Naive B cell (primary cell): ENCODE measurements around the gene LYPD6B. TPM values are rescaled to one million over a fixed set of nuclear protein-coding genes. Genes with fewer than 3 reads are reported as not detected.
"Not testable (repeated sequence)": the region's sequence is repeated elsewhere in the genome, so short reads cannot be mapped to it uniquely, and the experiment has no call there.

ENCODE experiments used
- ATAC-seq, 2 donors: fragments of 150-1000 bp; cut with Tn5 transposase; 2 replicates each; pipeline ENCODE4 v1.10.0; 2021; ENCODE audit warnings: low read depth in 2 of 2, mild to moderate bottlenecking in 2 of 2, moderate library complexity in 2 of 2
- DNase-seq: peaks from one replicate; pipeline ENCODE4 v3.0.0; 2022
- H3K27ac Mint-ChIP-seq, 6 donors: one replicate each; pipeline ENCODE4 v1.8.0; 2020 to 2022; ENCODE audit warnings: mild to moderate bottlenecking in 6 of 6, mixed read lengths in 6 of 6, moderate library complexity in 5 of 6, inconsistent platforms in 2 of 6
- H3K27me3 Mint-ChIP-seq, 3 donors: one replicate each; pipeline ENCODE4 v1.8.0; 2021 to 2022; ENCODE audit warnings: mixed read lengths in 3 of 3, mild to moderate bottlenecking in 1 of 3
- H3K36me3 Mint-ChIP-seq, 2 donors: one replicate each; pipeline ENCODE4 v1.8.0; 2020 to 2022; ENCODE audit warnings: mixed read lengths in 2 of 2, inconsistent platforms in 1 of 2, mild to moderate bottlenecking in 1 of 2
- H3K4me1 Mint-ChIP-seq, 3 donors: one replicate each; pipeline ENCODE4 v1.8.0; 2020 to 2022; ENCODE audit warnings: mixed read lengths in 3 of 3, inconsistent platforms in 1 of 3, mild to moderate bottlenecking in 1 of 3, moderate library complexity in 1 of 3
- H3K4me3 Mint-ChIP-seq, 8 donors: one replicate each; pipeline ENCODE4 v1.8.0; 2020 to 2022; ENCODE audit warnings: mild to moderate bottlenecking in 8 of 8, mixed read lengths in 8 of 8, moderate library complexity in 8 of 8, inconsistent platforms in 2 of 8
- H3K9me3 Mint-ChIP-seq, 7 donors: one replicate each; pipeline ENCODE4 v1.8.0; 2020 to 2022; ENCODE audit warnings: mixed read lengths in 7 of 7, mild to moderate bottlenecking in 5 of 7, inconsistent platforms in 2 of 7, moderate library complexity in 1 of 7
- polyA plus RNA-seq, 6 donors: library from polyadenylated mRNA; unstranded; fragments of 300-500 nt; fragmentation: Illumina TruSeq; gene quantifications; one replicate each; pipeline ENCODE4 v1.2.3, GENCODE V29; 2021; ENCODE audit warnings: low read depth in 6 of 6

LYPD6B gene
- polyA plus RNA-seq, 6 donors from 2014 or later, result 0.78 to 6.7 (median 4.2) TPM; not detected in 1

GRCh38 chr2:149256877-149257276 is 218.4 kb downstream of the LYPD6B start:
- not testable (repeated sequence) for H3K36me3 Mint-ChIP-seq, DNase-seq, H3K4me3 Mint-ChIP-seq, H3K4me1 Mint-ChIP-seq, H3K27ac Mint-ChIP-seq, ATAC-seq
- Mint-ChIP-seq H3K27me3 (peaks cover 0 to 16% (median 9%) of the 10 kb centered on the region in 3 donors), H3K9me3 (peaks cover 10 to 29% (median 19%) of the 10 kb centered on the region in 7 donors)

GRCh38 chr2:149258531-149258930 is 220.0 kb downstream of the LYPD6B start:
- ATAC-seq (no peak), DNase-seq (no peak)
- peaks cover 0 to 7% of the 10 kb centered on the region in 2 donors for H3K36me3 Mint-ChIP-seq
- H3K9me3 Mint-ChIP-seq, result peaks cover 9 to 29% (median 14%) of the 10 kb centered on the region in 7 donors
- no peak overlapping the region for H3K4me3 Mint-ChIP-seq
- H3K27ac Mint-ChIP-seq, result no peak overlapping the region
- peaks cover 0 to 16% (median 9%) of the 10 kb centered on the region in 3 donors for H3K27me3 Mint-ChIP-seq
- no peaks in the 10 kb centered on the region for H3K4me1 Mint-ChIP-seq

- Mint-ChIP-seq H3K9me3 (peaks cover 7 to 26% (median 13%) of the 10 kb centered on the region in 7 donors), H3K27ac (no peak overlapping the region), H3K4me1 (no peaks in the 10 kb centered on the region), H3K36me3 (peaks cover 0 to 7% of the 10 kb centered on the region in 2 donors), H3K4me3 (no peak overlapping the region), H3K27me3 (peaks cover 0 to 16% (median 9%) of the 10 kb centered on the region in 3 donors)
- no peak for DNase-seq
- no peak for ATAC-seq
Observed at GRCh38 chr2:149259136-149259535, 220.6 kb downstream of the LYPD6B start.

GRCh38 chr2:149261692-149262091 is 223.2 kb downstream of the LYPD6B start:
- H3K4me3 Mint-ChIP-seq, result no peak overlapping the region

More at GRCh38 chr2:149261692-149262091, 223.2 kb downstream of the LYPD6B start:
- Mint-ChIP-seq H3K9me3 (peaks cover 0 to 7% (median 0%) of the 10 kb centered on the region in 7 donors), H3K4me1 (no peaks in the 10 kb centered on the region), H3K27ac (no peak overlapping the region), H3K36me3 (no peaks in the 10 kb centered on the region), H3K27me3 (peaks cover 0 to 16% (median 9%) of the 10 kb centered on the region in 3 donors)
- ATAC-seq (no peak), DNase-seq (no peak)

Other genes starting within 250 kb of the LYPD6B start
- under 1 TPM in 5 of 6 donors, not detected in 1; 0.31 to 0.83 (median 0.50) TPM for gene KIF5C, start 163.5 kb upstream of the LYPD6B start, polyA plus RNA-seq